Nephron (organoid): ENCODE measurements around the gene CAMK2D.

Experiments
- H3K27ac Mint-ChIP-seq, 3 experiments: 2 replicates each; pipeline ENCODE4 v1.8.0; 2020; ENCODE audit warnings: mixed read lengths in 3 of 3, mild to moderate bottlenecking in 2 of 3, moderate library complexity in 1 of 3
- H3K27me3 Mint-ChIP-seq: 2 replicates; pipeline ENCODE4 v1.8.0; 2021; ENCODE audit warnings: low read depth, mild to moderate bottlenecking, moderate library complexity, mixed read lengths
- H3K36me3 Mint-ChIP-seq: 2 replicates; pipeline ENCODE4 v1.8.0; 2020; ENCODE audit warnings: low read depth, mixed read lengths
- H3K4me1 Mint-ChIP-seq: 2 replicates; pipeline ENCODE4 v1.8.0; 2020; ENCODE audit warnings: mixed read lengths
- H3K4me3 Mint-ChIP-seq, 3 experiments: 2 replicates each; pipeline ENCODE4 v1.8.0; 2020; ENCODE audit warnings: mild to moderate bottlenecking in 3 of 3, mixed read lengths in 3 of 3, moderate library complexity in 2 of 3
- H3K9me3 Mint-ChIP-seq: 2 replicates; pipeline ENCODE4 v1.8.0; 2020; ENCODE audit warnings: mixed read lengths
- CTCF ChIP-seq, 3 experiments: fragments of 200-600 bp; sonication (generic); IDR thresholded peaks; one replicate each; pipeline ENCODE4 v1.5.0; 2021; ENCODE audit warnings: antibody characterized with exemption in 3 of 3; ENCODE audit not compliant: unreplicated experiment in 3 of 3

The CAMK2D gene

GRCh38 chr4:113455061-113455460 is 306.5 kb downstream of the CAMK2D start:
- Mint-ChIP-seq H3K4me1 (peaks cover 35% of the 10 kb centered on the region), H3K27me3 (no peaks in the 10 kb centered on the region), H3K9me3 (no peaks in the 10 kb centered on the region), H3K27ac (peak overlapping the region in 1 of 3 experiments; percentile 28), H3K4me3 (no peak overlapping the region), H3K36me3 (peaks cover 44% of the 10 kb centered on the region)
- no peak for TF ChIP-seq CTCF (IDR thresholded peaks at IDR 0.05; ENCODE audit: unreplicated experiment in 3 of 3)

GRCh38 chr4:113452868-113453620 is 308.5 kb downstream of the CAMK2D start:
- H3K4me1 Mint-ChIP-seq: peaks cover 34% of the 10 kb centered on the region

GRCh38 chr4:113452152-113452551 is 309.4 kb downstream of the CAMK2D start:
- no peaks in the 10 kb centered on the region for H3K27me3 Mint-ChIP-seq
- peaks cover 28% of the 10 kb centered on the region for H3K4me1 Mint-ChIP-seq
- H3K4me3 Mint-ChIP-seq: no peak overlapping the region
- TF ChIP-seq CTCF (IDR thresholded peaks at IDR 0.05; ENCODE audit: unreplicated experiment in 3 of 3): no peak
- no peak overlapping the region for H3K27ac Mint-ChIP-seq
- H3K36me3 Mint-ChIP-seq: peaks cover 24% of the 10 kb centered on the region
- no peaks in the 10 kb centered on the region for H3K9me3 Mint-ChIP-seq

More at GRCh38 chr4:113452868-113453620, 308.5 kb downstream of the CAMK2D start:
- Mint-ChIP-seq H3K9me3 (no peaks in the 10 kb centered on the region), H3K4me3 (no peak overlapping the region), H3K27ac (peak overlapping the region; percentile 47 to 79 (median 78)), H3K27me3 (no peaks in the 10 kb centered on the region), H3K36me3 (peaks cover 33% of the 10 kb centered on the region)
- no peak for TF ChIP-seq CTCF (IDR thresholded peaks at IDR 0.05; ENCODE audit: unreplicated experiment in 3 of 3)

- no peaks in the 10 kb centered on the region for H3K9me3 Mint-ChIP-seq
- no peak overlapping the region for H3K27ac Mint-ChIP-seq
- H3K27me3 Mint-ChIP-seq: no peaks in the 10 kb centered on the region
- peaks cover 33% of the 10 kb centered on the region for H3K4me1 Mint-ChIP-seq
- H3K4me3 Mint-ChIP-seq: no peak overlapping the region
- no peak for TF ChIP-seq CTCF (IDR thresholded peaks at IDR 0.05; ENCODE audit: unreplicated experiment in 3 of 3)
- peaks cover 13% of the 10 kb centered on the region for H3K36me3 Mint-ChIP-seq
Observed at GRCh38 chr4:113450295-113451080, 311.1 kb downstream of the CAMK2D start.

GRCh38 chr4:113449410-113449974 is 312.0 kb downstream of the CAMK2D start:
- no peak overlapping the region for H3K27ac Mint-ChIP-seq
- no peaks in the 10 kb centered on the region for H3K27me3 Mint-ChIP-seq
- H3K4me3 Mint-ChIP-seq: no peak overlapping the region
- TF ChIP-seq CTCF (IDR thresholded peaks at IDR 0.05; ENCODE audit: unreplicated experiment in 3 of 3): no peak
- H3K9me3 Mint-ChIP-seq: no peaks in the 10 kb centered on the region
- H3K4me1 Mint-ChIP-seq: peaks cover 43% of the 10 kb centered on the region
- peaks cover 13% of the 10 kb centered on the region for H3K36me3 Mint-ChIP-seq
